Esophagus squamous epithelium (tissue), 5 donors: ENCODE data around the gene PRND. TPM values are rescaled to one million over a fixed set of nuclear protein-coding genes. Genes with fewer than 3 reads are reported as not detected.
"Not testable (repeated sequence)": the region's sequence is repeated elsewhere in the genome, so short reads cannot be mapped to it uniquely, and the experiment has no call there.

ENCODE experiments used
- DNase-seq: peaks from one replicate; lab custom pipeline; 2025; lab: John Stamatoyannopoulos, UW
- H3K27ac ChIP-seq, 4 donors: fragments of 200-600 bp; sonication (generic); one replicate each; pipeline ENCODE4 v1.5.1; 2016 to 2019; ENCODE audit warnings: mild to moderate bottlenecking in 1 of 4
- H3K27me3 ChIP-seq, 4 donors: fragments of 200-600 bp; sonication (generic); 1 replicate in 3 of 4; 2 replicates in 1 of 4; pipeline versions ENCODE4 v1.5.1 to v1.6.0; 2017 to 2021; ENCODE audit warnings: antibody characterized with exemption in 1 of 4
- H3K36me3 ChIP-seq, 3 donors: fragments of 200-600 bp; sonication (generic); one replicate each; pipeline ENCODE4 v1.5.1; 2016 to 2019
- H3K4me1 ChIP-seq, 3 donors: fragments of 200-600 bp; sonication (generic); one replicate each; pipeline ENCODE4 v1.5.1; 2017 to 2019
- H3K4me3 ChIP-seq, 4 donors: fragments of 200-600 bp; sonication (generic); 1 replicate in 3 of 4; 2 replicates in 1 of 4; pipeline ENCODE4 v1.5.1; 2016 to 2019; ENCODE audit warnings: mild to moderate bottlenecking in 2 of 4, moderate library complexity in 1 of 4
- H3K9me3 ChIP-seq, 3 donors: fragments of 200-600 bp; sonication (generic); one replicate each; pipeline ENCODE4 v1.5.1; 2016 to 2019
- CTCF ChIP-seq, 6 experiments: fragments of 450-650 bp in 4 of 6; fragments of 200-600 bp in 2 of 6; sonication (generic) in 2 of 6; IDR thresholded peaks; one replicate each; pipeline ENCODE4 v1.5.1; 2016 to 2019; ENCODE audit warnings: antibody characterized with exemption in 6 of 6, mild to moderate bottlenecking in 4 of 6, moderate library complexity in 4 of 6
- POLR2A ChIP-seq, 4 donors: fragments of 450-650 bp; IDR thresholded peaks; one replicate each; pipeline ENCODE4 v1.6.1; 2017; ENCODE audit warnings: antibody characterized with exemption in 4 of 4, mild to moderate bottlenecking in 4 of 4, moderate library complexity in 3 of 4
- WGBS, 2 donors: methylation state at CpG; one replicate each; pipeline ENCODE4 v1.1.5; 2018; 5-methylcytosine and 5-hydroxymethylcytosine counted together
- intact Hi-C: fragments of 100-400 bp; cut with DNase I; formaldehyde crosslinking; loops from one replicate; pipeline ENCODE4 v1.15.0; 2022
- total RNA-seq, 4 donors: library from RNA; depleted of rRNA; stranded (reverse); fragments of >200 nt; gene quantifications; one replicate each; pipeline ENCODE4 v1.1.0, GENCODE V29; 2016
- donor health status: DM: yes; HTN: yes; CAD: no.

The PRND gene
- total RNA-seq, 4 donors from 2014 or later: not detected

GRCh38 chr20:4722571-4722970, 862 bp downstream of the PRND start:
- WGBS, 2 donors: 67% methylated on average over 3 of the region's 5 CpGs; no CpG with 5 or more reads in 1 of the 2 donors
- H3K27me3 ChIP-seq: peaks cover 0 to 34% (median 0%) of the 10 kb centered on the region in 4 donors
- DNase-seq: no peak
- no peak for TF ChIP-seq CTCF (IDR thresholded peaks at IDR 0.05)
- no peak for TF ChIP-seq POLR2A (IDR thresholded peaks at IDR 0.05)
- H3K4me1 ChIP-seq: peaks cover 0 to 31% (median 5%) of the 10 kb centered on the region in 3 donors
- H3K27ac ChIP-seq: no peak overlapping the region
- H3K36me3 ChIP-seq: no peaks in the 10 kb centered on the region
- H3K9me3 ChIP-seq: no peaks in the 10 kb centered on the region
- intact Hi-C loops: no loop called here
- no peak overlapping the region for H3K4me3 ChIP-seq

- Histone ChIP-seq H3K27me3 (peaks cover 0 to 34% (median 0%) of the 10 kb centered on the region in 4 donors), H3K27ac (no peak overlapping the region), H3K4me1 (peaks cover 0 to 34% (median 7%) of the 10 kb centered on the region in 3 donors), H3K9me3 (no peaks in the 10 kb centered on the region), H3K4me3 (no peak overlapping the region), H3K36me3 (no peaks in the 10 kb centered on the region)
- 70 to 86% methylated on average over 3 to 4 of the region's 4 CpGs for WGBS, 2 donors
- TF ChIP-seq POLR2A (IDR thresholded peaks at IDR 0.05) (no peak), CTCF (IDR thresholded peaks at IDR 0.05) (no peak)
- no peak for DNase-seq
- intact Hi-C loops: no loop called here
Measured at GRCh38 chr20:4722993-4723392, 1.3 kb downstream of the PRND start.

- WGBS, 2 donors: 51 to 60% methylated on average over 4 of the region's 4 CpGs
- H3K27ac ChIP-seq, DNase-seq, intact Hi-C loops, H3K36me3 ChIP-seq, H3K4me3 ChIP-seq, H3K9me3 ChIP-seq: not testable (repeated sequence)
- peaks cover 0 to 40% (median 7%) of the 10 kb centered on the region in 3 donors for H3K4me1 ChIP-seq
- H3K27me3 ChIP-seq: peaks cover 0 to 34% (median 0%) of the 10 kb centered on the region in 4 donors
Measured at GRCh38 chr20:4723553-4723952, 1.8 kb downstream of the PRND start.

GRCh38 chr20:4724459-4725262, 3.0 kb downstream of the PRND start:
- DNase-seq: no peak
- 82 to 91% methylated on average over 9 to 20 of the region's 34 CpGs for WGBS, 2 donors
- TF ChIP-seq POLR2A (IDR thresholded peaks at IDR 0.05): no peak
- TF ChIP-seq CTCF (IDR thresholded peaks at IDR 0.05): no peak
- peaks cover 0 to 43% (median 0%) of the 10 kb centered on the region in 4 donors for H3K27me3 ChIP-seq
- intact Hi-C loops: no loop called here
- no peak overlapping the region for H3K4me3 ChIP-seq
- peaks cover 0 to 38% (median 7%) of the 10 kb centered on the region in 3 donors for H3K4me1 ChIP-seq
- no peaks in the 10 kb centered on the region for H3K9me3 ChIP-seq
- H3K27ac ChIP-seq: no peak overlapping the region
- no peaks in the 10 kb centered on the region for H3K36me3 ChIP-seq

- intact Hi-C loops: no loop called here
Measured at GRCh38 chr20:4725263-4725550, 3.5 kb downstream of the PRND start.

More at GRCh38 chr20:4725263-4725550, 3.5 kb downstream of the PRND start:
- TF ChIP-seq CTCF (IDR thresholded peaks at IDR 0.05): no peak
- no peak for TF ChIP-seq POLR2A (IDR thresholded peaks at IDR 0.05)
- H3K4me1 ChIP-seq: peaks cover 0 to 32% (median 7%) of the 10 kb centered on the region in 3 donors
- H3K27me3 ChIP-seq: peaks cover 0 to 47% (median 0%) of the 10 kb centered on the region in 4 donors
- no peaks in the 10 kb centered on the region for H3K36me3 ChIP-seq
- no peak for DNase-seq
- H3K4me3 ChIP-seq: no peak overlapping the region
- H3K9me3 ChIP-seq: no peaks in the 10 kb centered on the region
- no peak overlapping the region for H3K27ac ChIP-seq
- 93% methylated on average over 4 of the region's 4 CpGs for WGBS, 2 donors
